ENCODE results near the gene STRN3.
A peak's percentile ranks its signal among the peaks of the same experiment; 100 is the strongest.
"Not testable (repeated sequence)": the region's sequence is repeated elsewhere in the genome, so short reads cannot be mapped to it uniquely, and the experiment has no call there.

STRN3 gene

GRCh38 chr14:31004007-31004406 lies 22.2 kb downstream of the STRN3 start:
- not testable (repeated sequence) for DNase-seq (ENCODE audit: low read depth in 3 of 3, low spot score in 1 of 3)

- DNase-seq (ENCODE audit: low read depth in 3 of 3, low spot score in 1 of 3): no peak
Observed at GRCh38 chr14:31003284-31003683, 22.9 kb downstream of the STRN3 start.

- DNase-seq (ENCODE audit: low read depth in 3 of 3, low spot score in 1 of 3): no peak
Observed at GRCh38 chr14:31001339-31001658, 24.9 kb downstream of the STRN3 start.

GRCh38 chr14:31000629-31001338 lies 25.4 kb downstream of the STRN3 start:
- no peak for DNase-seq (ENCODE audit: low read depth in 3 of 3, low spot score in 1 of 3)

GRCh38 chr14:30999038-30999773 lies 27.0 kb downstream of the STRN3 start:
- DNase-seq (ENCODE audit: low read depth in 3 of 3, low spot score in 1 of 3): no peak

- DNase-seq (ENCODE audit: low read depth in 3 of 3, low spot score in 1 of 3): no peak
Observed at GRCh38 chr14:30998100-30998706, 28.0 kb downstream of the STRN3 start.

GRCh38 chr14:30996892-30997659 lies 29.1 kb downstream of the STRN3 start:
- DNase-seq (ENCODE audit: low read depth in 3 of 3, low spot score in 1 of 3): no peak

- DNase-seq (ENCODE audit: low read depth in 3 of 3, low spot score in 1 of 3): no peak
Observed at GRCh38 chr14:30995689-30996088, 30.5 kb downstream of the STRN3 start.

- no peak for DNase-seq (ENCODE audit: low read depth in 3 of 3, low spot score in 1 of 3)
Observed at GRCh38 chr14:30994681-30995620, 31.2 kb downstream of the STRN3 start.

GRCh38 chr14:30993071-30993470 lies 33.1 kb downstream of the STRN3 start:
- DNase-seq (ENCODE audit: low read depth in 3 of 3, low spot score in 1 of 3): no peak

GRCh38 chr14:30991408-30991807 lies 34.8 kb downstream of the STRN3 start:
- no peak for DNase-seq (ENCODE audit: low read depth in 3 of 3, low spot score in 1 of 3)

- DNase-seq (ENCODE audit: low read depth in 3 of 3, low spot score in 1 of 3): no peak
Observed at GRCh38 chr14:30990770-30991169, 35.4 kb downstream of the STRN3 start.

GRCh38 chr14:30988509-30988908 lies 37.7 kb downstream of the STRN3 start:
- no peak for DNase-seq (ENCODE audit: low read depth in 3 of 3, low spot score in 1 of 3)

- no peak for DNase-seq (ENCODE audit: low read depth in 3 of 3, low spot score in 1 of 3)
Observed at GRCh38 chr14:30985796-30986195, 40.4 kb downstream of the STRN3 start.

GRCh38 chr14:30983858-30984257 lies 42.3 kb downstream of the STRN3 start:
- DNase-seq (ENCODE audit: low read depth in 3 of 3, low spot score in 1 of 3): no peak

- DNase-seq (ENCODE audit: low read depth in 3 of 3, low spot score in 1 of 3): no peak
Observed at GRCh38 chr14:30982533-30982932, 43.6 kb downstream of the STRN3 start.

- no peak for DNase-seq (ENCODE audit: low read depth in 3 of 3, low spot score in 1 of 3)
Observed at GRCh38 chr14:30980980-30981379, 45.2 kb downstream of the STRN3 start.

- peak in 1 of 3 donors; percentile 6 for DNase-seq (ENCODE audit: low read depth in 3 of 3, low spot score in 1 of 3)
Observed at GRCh38 chr14:30980106-30980704, 46.0 kb downstream of the STRN3 start.

- DNase-seq (ENCODE audit: low read depth in 3 of 3, low spot score in 1 of 3): no peak
Observed at GRCh38 chr14:30977752-30978151, 48.4 kb downstream of the STRN3 start.

- DNase-seq (ENCODE audit: low read depth in 3 of 3, low spot score in 1 of 3): no peak
Observed at GRCh38 chr14:30974628-30975027, 51.6 kb downstream of the STRN3 start.
